NCI-H510A (cell line): Measurements from ENCODE around the gene XAGE5.
"Not testable (repeated sequence)": the region's sequence is repeated elsewhere in the genome, so short reads cannot be mapped to it uniquely, and the experiment has no call there.

Source experiments
- DNase-seq: peaks from one replicate; lab custom pipeline; 2025; lab: John Stamatoyannopoulos, UW

The XAGE5 gene

GRCh38 chrX:52811065-52811625, at the start of gene XAGE5:
XAGE5 (plus strand) TSS chrX:52811287; CDS start chrX:52812567, 1,280 bp downstream.
- no peak for DNase-seq

- DNase-seq: not testable (repeated sequence)
These were observed 45.1 kb upstream of the XAGE5 start for GRCh38 chrX:52765983-52766382.

- DNase-seq: not testable (repeated sequence)
These were observed 37.6 kb upstream of the XAGE5 start for GRCh38 chrX:52773504-52773903.

GRCh38 chrX:52797327-52797726, 13.8 kb upstream of the XAGE5 start, which contains the start of gene SPANXN5:
SPANXN5 (minus strand) TSS chrX:52797427; CDS start chrX:52797348, 79 bp downstream.
- DNase-seq: not testable (repeated sequence)

- DNase-seq: not testable (repeated sequence)
These were observed 6.2 kb upstream of the XAGE5 start for GRCh38 chrX:52804876-52805275.

GRCh38 chrX:52819788-52820187, 8.7 kb downstream of the XAGE5 start:
- DNase-seq: no peak

- no peak for DNase-seq
These were observed 10.1 kb downstream of the XAGE5 start for GRCh38 chrX:52821079-52821760.

GRCh38 chrX:52824608-52825007, 13.5 kb downstream of the XAGE5 start:
- no peak for DNase-seq

- no peak for DNase-seq
These were observed 19.5 kb downstream of the XAGE5 start for GRCh38 chrX:52830551-52830950.

GRCh38 chrX:52839137-52839536, 28.1 kb downstream of the XAGE5 start:
- no peak for DNase-seq

- not testable (repeated sequence) for DNase-seq
These were observed 32.5 kb downstream of the XAGE5 start for GRCh38 chrX:52843619-52844018.

- DNase-seq: no peak
These were observed 41.2 kb downstream of the XAGE5 start for GRCh38 chrX:52852110-52852860.

GRCh38 chrX:52856991-52857525, 46.0 kb downstream of the XAGE5 start:
- DNase-seq: not testable (repeated sequence)

GRCh38 chrX:52865343-52865998, 54.4 kb downstream of the XAGE5 start:
- DNase-seq: no peak
